Measurements from ENCODE around the gene AUP1. TPM values are rescaled to one million over a fixed set of nuclear protein-coding genes. Genes with fewer than 3 reads are reported as not detected.

Gene AUP1
- total RNA-seq, 3 donors from 2014 or later (not counting 1 experiment from before 2014, with no cell fraction given), result 234 to 242 (median 237) TPM

GRCh38 chr2:74530239-74531187 is 1.0 kb upstream of the AUP1 start:
- 2% methylated on average over 54 of the region's 54 CpGs for WGBS (ENCODE audit: insufficient coverage)
- peaks cover 40% of the 10 kb centered on the region for H3K36me3 ChIP-seq (ENCODE audit: control insufficient read depth, insufficient read depth, low read length)
- no peaks in the 10 kb centered on the region for H3K9me3 ChIP-seq (ENCODE audit: control insufficient read depth, insufficient read depth, low read length)
- H3K27me3 ChIP-seq (ENCODE audit: control insufficient read depth, insufficient read depth, low read length), result no peaks in the 10 kb centered on the region
- TF ChIP-seq, protein P1, sequence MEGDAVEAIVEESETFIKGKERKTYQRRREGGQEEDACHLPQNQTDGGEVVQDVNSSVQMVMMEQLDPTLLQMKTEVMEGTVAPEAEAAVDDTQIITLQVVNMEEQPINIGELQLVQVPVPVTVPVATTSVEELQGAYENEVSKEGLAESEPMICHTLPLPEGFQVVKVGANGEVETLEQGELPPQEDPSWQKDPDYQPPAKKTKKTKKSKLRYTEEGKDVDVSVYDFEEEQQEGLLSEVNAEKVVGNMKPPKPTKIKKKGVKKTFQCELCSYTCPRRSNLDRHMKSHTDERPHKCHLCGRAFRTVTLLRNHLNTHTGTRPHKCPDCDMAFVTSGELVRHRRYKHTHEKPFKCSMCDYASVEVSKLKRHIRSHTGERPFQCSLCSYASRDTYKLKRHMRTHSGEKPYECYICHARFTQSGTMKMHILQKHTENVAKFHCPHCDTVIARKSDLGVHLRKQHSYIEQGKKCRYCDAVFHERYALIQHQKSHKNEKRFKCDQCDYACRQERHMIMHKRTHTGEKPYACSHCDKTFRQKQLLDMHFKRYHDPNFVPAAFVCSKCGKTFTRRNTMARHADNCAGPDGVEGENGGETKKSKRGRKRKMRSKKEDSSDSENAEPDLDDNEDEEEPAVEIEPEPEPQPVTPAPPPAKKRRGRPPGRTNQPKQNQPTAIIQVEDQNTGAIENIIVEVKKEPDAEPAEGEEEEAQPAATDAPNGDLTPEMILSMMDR (IDR thresholded peaks at IDR 0.05), result no peak
- H3K4me1 ChIP-seq (ENCODE audit: control insufficient read depth, insufficient read depth, low read length), result peaks cover 31% of the 10 kb centered on the region
- Mint-ChIP-seq H3K4me1 (peaks cover 32 to 44% of the 10 kb centered on the region in 2 donors), H3K27ac (peak overlapping the region; percentile 94 to 95), H3K36me3 (peaks cover 10% of the 10 kb centered on the region), H3K27me3 (ENCODE audit: low read depth in 2 of 2) (no peaks in the 10 kb centered on the region), H3K9me3 (no peaks in the 10 kb centered on the region), H3K4me3 (peak overlapping the region; percentile 96)
- H3K4me3 ChIP-seq (ENCODE audit: low read length), result peak overlapping the region; percentile 92
- peak; percentile 53 to 71 (median 61) for ATAC-seq
- DNase-seq, result peak; percentile 76 to 81
- peak overlapping the region; percentile 95 for H3K27ac ChIP-seq (ENCODE audit: low read length)
- intact Hi-C loops (cut with micrococcal nuclease), result loop anchor here (1.0 kb wide), 1 partner anchor 72 kb away; the partner anchor contains the start of gene WBP1

GRCh38 chr2:74528600-74529356 is 728 bp downstream of the AUP1 start:
- intact Hi-C loops (cut with micrococcal nuclease), result loop anchor here (1.0 to 2.0 kb wide), 3 partner anchors 12 to 74 kb away; partner anchors contain the start of genes INO80B and PCGF1
- H3K9me3 Mint-ChIP-seq, result no peaks in the 10 kb centered on the region
- H3K4me1 Mint-ChIP-seq, result peaks cover 32 to 44% of the 10 kb centered on the region in 2 donors
- peak overlapping the region; percentile 95 for H3K27ac ChIP-seq (ENCODE audit: low read length)
- peak overlapping the region; percentile 96 for H3K4me3 Mint-ChIP-seq
- peaks cover 31% of the 10 kb centered on the region for H3K4me1 ChIP-seq (ENCODE audit: control insufficient read depth, insufficient read depth, low read length)
- 13% methylated on average over 26 of the region's 29 CpGs for WGBS (ENCODE audit: insufficient coverage)
- ATAC-seq, result peak in 2 of 3 donors; percentile 0 to 1
- no peaks in the 10 kb centered on the region for H3K9me3 ChIP-seq (ENCODE audit: control insufficient read depth, insufficient read depth, low read length)
- peak overlapping the region; percentile 94 to 95 for H3K27ac Mint-ChIP-seq
- no peaks in the 10 kb centered on the region for H3K27me3 Mint-ChIP-seq (ENCODE audit: low read depth in 2 of 2)
- TF ChIP-seq, protein P1 (IDR thresholded peaks at IDR 0.05), result no peak
- DNase-seq, result no peak
- peak overlapping the region; percentile 92 for H3K4me3 ChIP-seq (ENCODE audit: low read length)
- peaks cover 40% of the 10 kb centered on the region for H3K36me3 ChIP-seq (ENCODE audit: control insufficient read depth, insufficient read depth, low read length)
- H3K27me3 ChIP-seq (ENCODE audit: control insufficient read depth, insufficient read depth, low read length), result no peaks in the 10 kb centered on the region
- peaks cover 10% of the 10 kb centered on the region for H3K36me3 Mint-ChIP-seq

GRCh38 chr2:74527741-74528140 is 1.8 kb downstream of the AUP1 start:
- no peak for ATAC-seq
- DNase-seq, result no peak
- intact Hi-C loops (cut with micrococcal nuclease), result loop anchor here (2.0 kb wide), 1 partner anchor 73 kb away; the partner anchor contains the start of gene INO80B
- Histone ChIP-seq H3K27ac (ENCODE audit: low read length) (no peak overlapping the region), H3K4me3 (ENCODE audit: low read length) (no peak overlapping the region), H3K4me1 (ENCODE audit: control insufficient read depth, insufficient read depth, low read length) (peaks cover 31% of the 10 kb centered on the region), H3K9me3 (ENCODE audit: control insufficient read depth, insufficient read depth, low read length) (no peaks in the 10 kb centered on the region), H3K27me3 (ENCODE audit: control insufficient read depth, insufficient read depth, low read length) (no peaks in the 10 kb centered on the region), H3K36me3 (ENCODE audit: control insufficient read depth, insufficient read depth, low read length) (peaks cover 31% of the 10 kb centered on the region)
- Mint-ChIP-seq H3K4me1 (peaks cover 32 to 44% of the 10 kb centered on the region in 2 donors), H3K9me3 (no peaks in the 10 kb centered on the region), H3K36me3 (peaks cover 10% of the 10 kb centered on the region), H3K27ac (peak overlapping the region; percentile 94 to 95), H3K27me3 (ENCODE audit: low read depth in 2 of 2) (no peaks in the 10 kb centered on the region), H3K4me3 (peak overlapping the region; percentile 96)
- 93% methylated on average over 9 of the region's 9 CpGs for WGBS (ENCODE audit: insufficient coverage)
- TF ChIP-seq, protein P1 (IDR thresholded peaks at IDR 0.05), result no peak

All from natural killer cell (primary cell).